Adipocyte (in vitro differentiated cells): ENCODE measurements around the gene TUBG2.
A peak's percentile ranks its signal among the peaks of the same experiment; 100 is the strongest.
"Not testable (repeated sequence)": the region's sequence is repeated elsewhere in the genome, so short reads cannot be mapped to it uniquely, and the experiment has no call there.

ENCODE experiments used
- DNase-seq: peaks from one replicate; pipeline ENCODE4 v3.0.0-alpha.2; 2015; ENCODE audit warnings: low read depth
- H3K27me3 ChIP-seq: replicated peaks from 2 replicates; pipeline ENCODE4 v1.7.0; 2013; ENCODE audit warnings: mild to moderate bottlenecking, low read length, moderate library complexity; ENCODE audit not compliant: control insufficient read depth, insufficient read depth
- H3K36me3 ChIP-seq: 2 replicates; pipeline ENCODE4 v1.7.0; 2013; ENCODE audit warnings: low read length, mild to moderate bottlenecking, moderate library complexity; ENCODE audit not compliant: control insufficient read depth, insufficient read depth, severe bottlenecking
- H3K4me1 ChIP-seq: 2 replicates; pipeline ENCODE4 v1.7.0; 2013; ENCODE audit warnings: mild to moderate bottlenecking, low read length, moderate library complexity; ENCODE audit not compliant: control insufficient read depth, insufficient read depth
- H3K4me3 ChIP-seq: 2 replicates; pipeline ENCODE4 v1.7.0; 2013; ENCODE audit warnings: mild to moderate bottlenecking, low read length, moderate library complexity
- H3K9ac ChIP-seq: 2 replicates; pipeline ENCODE4 v1.7.0; 2013; ENCODE audit warnings: mild to moderate bottlenecking, low read length, moderate library complexity
- H3K9me3 ChIP-seq: 2 replicates; pipeline ENCODE4 v1.7.0; 2013; ENCODE audit warnings: mild to moderate bottlenecking, low read length, moderate library complexity; ENCODE audit not compliant: control insufficient read depth

TUBG2 gene

GRCh38 chr17:42657824-42658588 lies 1.1 kb upstream of the TUBG2 start:
- Histone ChIP-seq H3K27me3 (no peaks in the 10 kb centered on the region), H3K36me3 (peaks cover 4% of the 10 kb centered on the region), H3K4me3 (no peak overlapping the region), H3K4me1 (peaks cover 26% of the 10 kb centered on the region), H3K9ac (no peak overlapping the region), H3K9me3 (no peaks in the 10 kb centered on the region)
- DNase-seq: no peak

DNA sequence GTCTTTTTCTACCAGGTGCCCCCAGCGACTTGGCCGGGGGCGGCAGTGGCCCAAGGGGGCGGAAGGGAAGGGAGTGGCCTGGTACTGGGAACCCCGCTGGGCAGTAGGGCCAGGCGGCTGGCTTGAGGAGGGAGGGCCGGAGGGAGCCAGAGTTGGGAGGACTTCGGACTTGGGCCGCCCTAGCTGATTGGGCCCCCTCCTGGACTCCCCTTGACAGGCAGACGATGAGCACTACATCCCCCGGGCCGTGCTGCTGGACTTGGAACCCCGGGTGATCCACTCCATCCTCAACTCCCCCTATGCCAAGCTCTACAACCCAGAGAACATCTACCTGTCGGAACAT lies 819 bp downstream of the TUBG2 start:
- not testable (repeated sequence) for H3K9me3 ChIP-seq, H3K27me3 ChIP-seq, DNase-seq
- Histone ChIP-seq H3K9ac (peak overlapping the region; percentile 86), H3K36me3 (peaks cover 12% of the 10 kb centered on the region), H3K4me1 (peaks cover 13% of the 10 kb centered on the region), H3K4me3 (peak overlapping the region; percentile 88)

DNA sequence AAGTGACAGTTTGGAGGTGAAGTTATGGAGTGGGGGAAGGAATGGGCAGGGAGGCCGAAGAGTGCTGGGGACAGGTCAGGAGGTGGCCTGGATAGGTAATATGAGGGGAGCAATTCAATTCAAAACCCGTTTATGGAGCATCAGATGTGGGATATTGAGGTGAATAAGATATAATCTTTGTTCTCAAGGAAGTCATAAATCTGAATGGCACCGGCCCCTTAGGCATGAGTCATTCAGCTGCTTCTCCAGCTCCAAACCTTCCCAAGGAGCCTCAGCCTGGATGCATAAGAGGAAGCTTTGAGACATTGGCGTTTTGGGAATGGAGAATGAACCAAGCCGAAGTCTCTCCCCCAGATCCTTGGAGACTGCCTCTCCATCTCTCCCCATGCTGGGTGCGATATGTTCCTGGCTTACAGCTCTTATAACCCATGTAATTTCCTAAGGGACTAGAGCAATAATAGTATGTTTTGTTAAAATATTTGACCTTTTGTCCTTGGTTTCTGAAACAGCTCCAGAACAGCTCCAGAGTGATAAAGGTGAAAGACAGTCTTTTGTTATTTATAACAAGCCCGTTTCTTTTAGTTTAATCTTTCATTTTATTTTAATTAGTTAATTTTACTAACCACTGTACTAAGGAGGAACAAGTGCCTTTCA lies 1.7 kb downstream of the TUBG2 start:
- Histone ChIP-seq H3K36me3 (peaks cover 17% of the 10 kb centered on the region), H3K9me3 (no peaks in the 10 kb centered on the region), H3K4me3 (peak overlapping the region; percentile 58), H3K4me1 (peaks cover 13% of the 10 kb centered on the region), H3K9ac (peak overlapping the region; percentile 22), H3K27me3 (no peaks in the 10 kb centered on the region)
- DNase-seq: peak; percentile 52

DNA sequence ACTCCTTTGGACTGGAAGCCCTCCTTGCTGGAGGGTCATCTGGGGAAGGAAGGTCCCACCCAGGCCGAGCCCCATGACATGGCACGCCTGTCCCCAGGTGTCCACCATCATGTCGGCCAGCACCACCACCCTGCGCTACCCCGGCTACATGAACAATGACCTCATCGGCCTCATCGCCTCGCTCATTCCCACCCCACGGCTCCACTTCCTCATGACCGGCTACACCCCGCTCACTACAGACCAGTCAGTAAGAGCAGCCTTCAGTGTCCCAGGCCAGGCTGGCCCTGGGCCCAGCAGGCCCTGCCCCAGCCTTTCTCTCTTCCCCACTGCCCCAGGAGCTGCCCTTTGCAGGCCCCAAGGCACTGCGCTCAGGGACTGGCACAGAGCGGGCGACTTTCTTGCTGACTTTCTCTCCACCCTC lies 6.5 kb downstream of the TUBG2 start:
- no peaks in the 10 kb centered on the region for H3K27me3 ChIP-seq
- no peak overlapping the region for H3K4me3 ChIP-seq
- no peak overlapping the region for H3K9ac ChIP-seq
- peaks cover 23% of the 10 kb centered on the region for H3K4me1 ChIP-seq
- H3K9me3 ChIP-seq: no peaks in the 10 kb centered on the region
- DNase-seq: no peak
- H3K36me3 ChIP-seq: peaks cover 53% of the 10 kb centered on the region

DNA sequence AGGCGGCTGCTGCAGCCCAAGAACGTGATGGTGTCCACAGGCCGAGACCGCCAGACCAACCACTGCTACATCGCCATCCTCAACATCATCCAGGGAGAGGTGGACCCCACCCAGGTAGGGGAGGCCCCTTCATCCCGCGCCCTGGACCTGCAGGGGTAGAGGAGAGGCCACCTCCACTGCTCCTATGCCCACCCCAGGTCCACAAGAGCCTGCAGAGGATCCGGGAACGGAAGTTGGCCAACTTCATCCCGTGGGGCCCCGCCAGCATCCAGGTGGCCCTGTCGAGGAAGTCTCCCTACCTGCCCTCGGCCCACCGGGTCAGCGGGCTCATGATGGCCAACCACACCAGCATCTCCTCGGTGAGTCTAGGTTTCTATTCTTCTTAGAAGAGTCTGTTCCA lies 7.0 kb downstream of the TUBG2 start:
- peaks cover 18% of the 10 kb centered on the region for H3K4me1 ChIP-seq
- not testable (repeated sequence) for H3K9ac ChIP-seq
- H3K36me3 ChIP-seq: peaks cover 58% of the 10 kb centered on the region

DNA sequence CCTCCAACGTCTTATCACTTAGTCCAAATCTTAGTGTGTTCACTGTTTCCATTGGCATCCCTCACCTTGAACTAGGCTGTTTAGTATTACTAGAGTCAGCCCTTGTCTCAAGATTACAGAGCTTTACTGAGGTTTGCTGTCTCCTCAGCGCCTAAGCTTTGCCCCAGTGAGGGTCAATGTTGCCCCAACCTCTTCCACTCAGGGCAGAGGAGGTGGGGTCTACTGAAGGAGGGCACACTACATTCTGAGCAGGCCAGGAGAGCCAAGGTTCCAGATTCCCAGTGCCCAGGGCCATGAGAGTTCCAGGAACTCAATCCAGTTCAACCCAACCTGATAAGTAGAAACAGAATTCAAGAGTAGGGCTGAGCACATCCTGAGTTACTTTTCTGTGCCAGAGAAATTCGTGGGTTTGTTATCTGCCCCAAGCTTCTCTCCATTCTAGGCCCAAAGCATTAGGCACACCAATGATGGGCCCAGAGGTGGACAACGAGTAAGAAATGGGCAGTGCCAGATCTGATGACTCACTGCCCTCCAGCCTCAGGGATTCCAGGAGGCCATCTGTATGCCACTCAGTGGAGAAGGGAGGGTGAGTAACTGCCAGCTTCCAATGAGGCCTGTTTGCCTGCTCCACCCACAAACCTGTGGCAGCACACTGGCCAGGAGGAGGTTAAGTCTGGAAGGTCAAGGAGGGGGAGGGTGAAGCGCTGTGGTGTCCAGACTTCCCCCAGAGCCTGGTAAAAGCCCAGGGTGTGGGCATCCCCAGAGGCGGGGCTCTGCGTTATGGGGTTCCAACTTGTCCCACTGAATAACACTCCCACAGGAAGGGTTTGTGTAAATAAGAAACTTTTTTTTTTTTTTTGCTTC lies 8.2 kb downstream of the TUBG2 start:
- peaks cover 66% of the 10 kb centered on the region for H3K36me3 ChIP-seq
- peak overlapping the region; percentile 27 for H3K9ac ChIP-seq
- DNase-seq: peak; percentile 86
- no peaks in the 10 kb centered on the region for H3K9me3 ChIP-seq
- H3K27me3 ChIP-seq: no peaks in the 10 kb centered on the region
- H3K4me1 ChIP-seq: peaks cover 16% of the 10 kb centered on the region
- H3K4me3 ChIP-seq: no peak overlapping the region

More for the DNA sequence above, 7.0 kb downstream of the TUBG2 start:
- H3K9me3 ChIP-seq, H3K27me3 ChIP-seq, DNase-seq, H3K4me3 ChIP-seq: not testable (repeated sequence)

DNA sequence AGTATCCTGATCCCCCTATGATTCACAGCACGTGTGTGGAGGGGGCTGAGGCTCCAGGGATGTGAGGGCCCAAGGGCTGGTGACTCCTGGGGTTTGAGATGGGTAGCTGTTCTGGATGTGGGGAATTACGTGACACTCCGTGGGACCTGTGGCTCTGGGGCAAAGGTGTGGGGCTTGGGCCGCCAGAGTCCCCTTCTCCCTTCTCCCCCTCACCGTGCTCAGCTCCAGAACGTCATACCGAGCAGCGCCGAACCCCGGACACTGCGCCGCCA lies 10.6 kb downstream of the TUBG2 start:
- Histone ChIP-seq H3K4me1 (peaks cover 31% of the 10 kb centered on the region), H3K27me3 (no peaks in the 10 kb centered on the region), H3K4me3 (no peak overlapping the region), H3K36me3 (peaks cover 71% of the 10 kb centered on the region), H3K9me3 (no peaks in the 10 kb centered on the region), H3K9ac (no peak overlapping the region)
- DNase-seq: no peak

DNA sequence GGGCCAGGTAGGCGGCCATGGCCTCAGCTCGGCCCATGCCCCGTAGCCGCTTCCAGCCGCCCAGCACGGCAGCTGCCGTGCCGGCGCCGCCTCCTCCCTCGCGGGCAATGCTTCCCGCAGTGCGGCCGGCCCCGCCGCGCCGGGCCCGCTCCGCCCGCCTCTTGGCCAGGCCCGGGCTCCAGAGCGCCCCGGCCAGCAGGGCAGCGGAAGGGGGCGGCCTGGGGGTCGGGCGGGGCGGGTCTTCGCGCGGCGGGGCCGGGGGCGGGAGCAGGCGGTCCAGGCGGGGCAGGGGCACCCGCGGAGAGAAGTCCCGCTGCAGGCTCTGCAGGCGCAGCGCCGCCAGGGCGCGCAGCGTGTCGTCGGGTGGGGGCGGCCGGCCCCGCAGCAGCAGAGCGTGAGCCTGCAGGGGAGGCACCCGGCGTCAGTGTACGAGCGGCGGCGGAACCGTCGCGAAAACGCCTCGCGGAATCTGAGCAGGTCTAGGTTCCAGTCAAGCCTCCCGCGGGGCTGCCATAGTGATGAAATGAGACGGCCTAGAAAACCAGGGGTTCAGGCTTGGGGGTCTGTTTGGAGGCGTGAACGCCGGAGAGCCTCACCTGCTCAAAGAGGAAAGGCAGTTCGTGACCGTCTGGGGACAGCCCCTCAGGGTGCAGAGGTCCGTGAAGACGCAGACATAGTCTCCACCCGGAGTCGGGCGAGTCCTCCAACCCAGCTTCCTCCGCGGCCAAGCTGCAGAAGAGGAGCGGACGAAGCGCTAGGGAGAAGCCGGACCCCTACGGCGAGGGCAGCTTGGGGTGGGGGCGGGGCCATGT lies 11.1 kb downstream of the TUBG2 start:
- H3K4me3 ChIP-seq: no peak overlapping the region
- peaks cover 35% of the 10 kb centered on the region for H3K4me1 ChIP-seq
- H3K9me3 ChIP-seq: no peaks in the 10 kb centered on the region
- H3K27me3 ChIP-seq: no peaks in the 10 kb centered on the region
- DNase-seq: no peak
- H3K9ac ChIP-seq: no peak overlapping the region
- peaks cover 71% of the 10 kb centered on the region for H3K36me3 ChIP-seq

DNA sequence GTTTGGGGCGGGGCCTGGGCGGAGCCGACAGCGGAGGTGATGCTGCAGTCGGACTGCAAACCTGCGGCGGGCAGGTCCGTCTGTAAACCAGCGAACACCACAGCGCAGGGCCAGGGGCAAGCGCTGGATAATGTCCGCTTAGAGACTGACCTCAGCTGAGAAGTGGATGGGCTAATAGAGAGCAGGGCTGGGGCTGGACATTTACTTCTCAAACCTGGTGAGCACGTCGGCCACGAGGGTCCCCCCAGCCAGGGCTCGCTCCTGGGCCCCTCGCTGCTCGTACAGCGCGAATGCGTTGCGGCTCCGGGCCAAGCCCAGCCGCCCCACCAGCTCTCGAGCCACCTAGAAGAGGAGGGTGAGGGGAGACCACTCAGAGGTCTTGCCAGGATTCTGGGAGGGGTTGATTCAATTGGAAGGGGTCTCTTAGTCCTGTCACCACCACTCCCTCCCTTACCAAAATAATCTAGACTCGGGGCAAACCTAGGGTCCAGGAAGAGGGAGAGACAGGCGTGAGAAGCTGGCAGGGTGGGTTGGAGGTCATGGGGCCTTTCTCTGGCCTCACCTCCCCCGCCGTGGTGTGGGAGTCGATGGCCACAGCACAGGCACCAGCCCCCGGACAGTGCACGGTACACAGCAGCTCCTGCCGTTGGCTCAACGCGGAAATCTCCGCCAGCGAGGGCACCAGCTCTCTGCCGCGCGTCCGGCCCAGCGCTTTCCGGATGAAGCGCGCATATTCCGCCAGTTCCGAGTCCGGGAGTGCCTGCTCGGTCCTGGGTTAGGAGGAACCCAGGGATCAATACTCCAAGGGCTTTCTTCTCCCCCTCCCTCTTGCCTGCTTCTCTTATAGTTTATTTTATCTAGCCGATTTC lies 11.9 kb downstream of the TUBG2 start:
- DNase-seq: no peak

DNA sequence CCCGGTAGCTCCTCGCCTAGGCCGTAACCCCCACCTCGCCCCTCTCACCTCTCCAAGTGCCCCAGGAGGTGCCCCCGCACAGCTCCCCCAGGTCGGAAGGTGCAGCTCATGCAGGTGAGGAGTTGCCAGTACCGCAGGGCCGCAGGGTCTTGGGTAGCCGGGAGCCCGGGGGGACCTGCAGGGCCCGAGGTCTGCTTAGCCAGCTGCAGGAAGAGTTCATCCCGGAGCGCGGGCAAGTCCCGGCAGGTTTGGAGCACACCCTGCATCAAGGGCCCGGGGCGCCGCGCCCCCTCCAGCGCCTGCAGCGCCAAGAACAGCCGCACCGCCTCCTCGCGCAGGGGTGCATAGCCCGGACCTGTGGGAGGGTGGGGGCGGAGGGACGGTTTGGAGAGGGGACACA lies 13.0 kb downstream of the TUBG2 start:
- H3K36me3 ChIP-seq: peaks cover 55% of the 10 kb centered on the region
- no peak for DNase-seq
- no peak overlapping the region for H3K9ac ChIP-seq
- peaks cover 33% of the 10 kb centered on the region for H3K4me1 ChIP-seq
- H3K4me3 ChIP-seq: no peak overlapping the region
- H3K27me3 ChIP-seq: no peaks in the 10 kb centered on the region
- no peaks in the 10 kb centered on the region for H3K9me3 ChIP-seq

More for the DNA sequence above, 11.9 kb downstream of the TUBG2 start:
- Histone ChIP-seq H3K9ac (no peak overlapping the region), H3K36me3 (peaks cover 64% of the 10 kb centered on the region), H3K4me1 (peaks cover 36% of the 10 kb centered on the region), H3K27me3 (no peaks in the 10 kb centered on the region), H3K9me3 (no peaks in the 10 kb centered on the region), H3K4me3 (no peak overlapping the region)
